Left lung (tissue), 10 donors: ENCODE results near the gene PLPP2. TPM values are rescaled to one million over a fixed set of nuclear protein-coding genes. Genes with fewer than 3 reads are reported as not detected.
"Not testable (repeated sequence)": the region's sequence is repeated elsewhere in the genome, so short reads cannot be mapped to it uniquely, and the experiment has no call there.

Experiments used
- ATAC-seq: fragments of 200-7000 bp; cut with Tn5 transposase; one replicate; pipeline ENCODE4 v1.9.1; 2020; ENCODE audit warnings: moderate library complexity
- DNase-seq, 4 donors: peaks; one replicate each; pipeline ENCODE4 v3.0.0-alpha.2; 2013 to 2020
- H3K27ac ChIP-seq, 2 donors: fragments of 200-600 bp; sonication (generic) in 1 of 2; one replicate each; pipeline versions ENCODE4 v1.5.0 to v1.8.0; 2020 to 2021
- H3K27me3 ChIP-seq, 2 donors: fragments of 200-600 bp; sonication (generic) in 1 of 2; one replicate each; pipeline versions ENCODE4 v1.5.0 to v1.8.0; 2020 to 2021
- H3K36me3 ChIP-seq, 2 donors: fragments of 200-600 bp; sonication (generic) in 1 of 2; one replicate each; pipeline versions ENCODE4 v1.5.0 to v1.8.0; 2020 to 2021
- H3K4me1 ChIP-seq, 2 donors: fragments of 200-600 bp; one replicate each; pipeline ENCODE4 v1.8.0; 2021
- H3K4me3 ChIP-seq, 2 donors: fragments of 200-600 bp; sonication (generic) in 1 of 2; one replicate each; pipeline versions ENCODE4 v1.5.0 to v1.8.0; 2020 to 2021; ENCODE audit warnings: mild to moderate bottlenecking in 1 of 2
- H3K9me3 ChIP-seq, 2 donors: fragments of 200-600 bp; sonication (generic) in 1 of 2; one replicate each; pipeline versions ENCODE4 v1.5.0 to v1.8.0; 2020 to 2021
- intact Hi-C, 2 donors: fragments of 100-400 bp; cut with DNase I; formaldehyde crosslinking; loops; one replicate each; pipeline versions ENCODE4 v1.11.2 to v1.14.2; 2022
- polyA plus RNA-seq, 6 donors: library from polyadenylated mRNA; unstranded; fragments of 120-200 nt; gene quantifications; one replicate each; pipeline ENCODE4 v1.2.1, GENCODE V29; 2013; ENCODE audit not compliant: insufficient read length in 6 of 6
- total RNA-seq, 2 donors: library from RNA; stranded (reverse); fragmentation: NEBNext Ultra II Directional; extraction: Animal tissue kit (Norgen Biotek cat#: 25700); gene quantifications; one replicate each; pipeline ENCODE4 v1.2.1, GENCODE V29; 2021
- TF ChIP-seq, protein P1 (sequence below), 2 donors: fragments of 200-600 bp; sonication (generic) in 1 of 2; IDR thresholded peaks; one replicate each; pipeline versions ENCODE4 v1.5.0 to v1.8.0; 2021; ENCODE audit warnings: antibody characterized with exemption in 2 of 2
- donor health status: DM: no; HTN: yes; CAD: no.
- donor health status: DM: no; HTN: no; CAD: no.

PLPP2 gene
- total and polyA plus RNA-seq, 8 donors = 3.2 to 13.8 (median 5.2) TPM

DNA sequence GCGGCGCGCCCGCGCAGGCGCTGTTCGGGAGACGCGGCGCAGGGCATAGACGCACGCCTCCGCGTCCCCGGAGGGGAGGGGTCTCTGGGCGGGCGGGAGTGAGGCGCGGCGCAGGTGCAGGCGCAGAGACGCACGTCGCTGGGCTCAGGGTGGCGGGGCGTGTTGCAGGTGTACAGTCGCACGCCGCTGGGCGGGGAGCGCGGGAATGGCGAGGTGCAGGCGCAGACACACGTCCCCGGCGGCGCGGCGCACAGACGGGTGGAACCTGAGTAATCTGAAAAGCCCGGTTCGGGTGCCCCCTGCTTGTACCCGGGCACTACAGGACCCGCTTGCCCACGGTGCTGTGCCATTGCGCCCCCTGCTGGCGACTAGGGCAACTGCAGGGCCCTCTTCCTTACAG, 44.7 kb downstream of the PLPP2 start:
- Histone ChIP-seq H3K27me3 (peaks cover 0 to 1% of the 10 kb centered on the region in 2 donors), H3K9me3 (peaks cover 0 to 2% of the 10 kb centered on the region in 2 donors), H3K4me1 (no peaks in the 10 kb centered on the region), H3K36me3 (no peaks in the 10 kb centered on the region), H3K4me3 (no peak overlapping the region), H3K27ac (no peak overlapping the region)
- TF ChIP-seq, protein P1, sequence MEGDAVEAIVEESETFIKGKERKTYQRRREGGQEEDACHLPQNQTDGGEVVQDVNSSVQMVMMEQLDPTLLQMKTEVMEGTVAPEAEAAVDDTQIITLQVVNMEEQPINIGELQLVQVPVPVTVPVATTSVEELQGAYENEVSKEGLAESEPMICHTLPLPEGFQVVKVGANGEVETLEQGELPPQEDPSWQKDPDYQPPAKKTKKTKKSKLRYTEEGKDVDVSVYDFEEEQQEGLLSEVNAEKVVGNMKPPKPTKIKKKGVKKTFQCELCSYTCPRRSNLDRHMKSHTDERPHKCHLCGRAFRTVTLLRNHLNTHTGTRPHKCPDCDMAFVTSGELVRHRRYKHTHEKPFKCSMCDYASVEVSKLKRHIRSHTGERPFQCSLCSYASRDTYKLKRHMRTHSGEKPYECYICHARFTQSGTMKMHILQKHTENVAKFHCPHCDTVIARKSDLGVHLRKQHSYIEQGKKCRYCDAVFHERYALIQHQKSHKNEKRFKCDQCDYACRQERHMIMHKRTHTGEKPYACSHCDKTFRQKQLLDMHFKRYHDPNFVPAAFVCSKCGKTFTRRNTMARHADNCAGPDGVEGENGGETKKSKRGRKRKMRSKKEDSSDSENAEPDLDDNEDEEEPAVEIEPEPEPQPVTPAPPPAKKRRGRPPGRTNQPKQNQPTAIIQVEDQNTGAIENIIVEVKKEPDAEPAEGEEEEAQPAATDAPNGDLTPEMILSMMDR (IDR thresholded peaks at IDR 0.05) = no peak
- intact Hi-C loops = no loop called here
- ATAC-seq = no peak
- DNase-seq = peak in 1 of 4 donors; percentile 71

DNA sequence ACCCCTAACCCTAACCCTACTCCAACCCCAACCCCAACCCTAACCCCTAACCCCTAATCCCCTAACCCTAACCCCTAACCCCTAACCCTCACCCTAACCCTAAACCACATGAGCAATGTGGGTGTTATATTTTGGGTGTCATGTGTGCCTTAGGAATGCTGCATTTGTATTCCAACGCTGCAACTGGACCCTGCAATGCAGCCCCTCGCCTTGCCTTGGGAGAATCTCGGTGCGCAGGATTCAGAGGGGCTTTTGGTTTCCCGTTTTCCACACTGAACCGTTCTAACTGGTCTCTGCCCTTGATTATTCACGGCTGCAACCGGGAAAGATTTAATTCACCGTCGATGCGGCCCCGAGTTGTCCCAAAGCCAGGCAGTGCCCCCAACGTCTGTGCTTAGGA, 45.3 kb downstream of the PLPP2 start:
- intact Hi-C loops, ATAC-seq, H3K27me3 ChIP-seq, H3K4me3 ChIP-seq, DNase-seq, H3K36me3 ChIP-seq, H3K27ac ChIP-seq, H3K4me1 ChIP-seq, H3K9me3 ChIP-seq: not testable (repeated sequence)

DNA sequence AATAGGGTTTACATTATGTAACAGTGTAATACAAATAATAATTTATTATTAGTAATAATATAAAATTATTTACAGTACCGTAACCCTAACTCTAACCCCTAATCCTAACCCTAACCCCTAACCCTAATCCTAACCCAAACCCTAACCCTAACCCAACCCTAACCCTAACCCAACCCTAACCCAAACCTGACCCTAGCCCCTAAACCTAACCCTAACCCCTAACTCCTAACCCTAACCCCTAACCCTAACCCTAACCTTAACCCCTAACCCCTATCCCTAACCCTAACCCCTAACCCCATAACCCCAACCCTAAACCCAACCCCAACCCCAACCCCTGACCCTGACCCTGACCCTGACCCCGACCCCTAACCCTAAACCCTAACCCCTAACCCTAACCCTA, 45.7 kb downstream of the PLPP2 start:
- TF ChIP-seq, protein P1 (IDR thresholded peaks at IDR 0.05) = no peak
- peaks cover 0 to 2% of the 10 kb centered on the region in 2 donors for H3K9me3 ChIP-seq
- H3K27ac ChIP-seq = no peak overlapping the region
- H3K27me3 ChIP-seq = no peaks in the 10 kb centered on the region
- ATAC-seq = no peak
- no peak for DNase-seq
- no peak overlapping the region for H3K4me3 ChIP-seq
- no peaks in the 10 kb centered on the region for H3K36me3 ChIP-seq
- H3K4me1 ChIP-seq = no peaks in the 10 kb centered on the region
- intact Hi-C loops = no loop called here

Other genes with a start within 250 kb of the PLPP2 start
- not detected for gene OR4F17, start 184.3 kb downstream of the PLPP2 start, total RNA-seq
- not detected for gene OR4F17, start 184.3 kb downstream of the PLPP2 start, polyA plus RNA-seq
- 10 to 100 TPM; 24.8 to 41.6 TPM for gene MIER2, start 53.4 kb upstream of the PLPP2 start, total RNA-seq
- gene MIER2, start 53.4 kb upstream of the PLPP2 start, polyA plus RNA-seq = 10 to 100 TPM; 20.3 to 32.6 (median 26.8) TPM
- gene C2CD4C, start 117.7 kb upstream of the PLPP2 start, total RNA-seq = 1 to 10 TPM; 1.1 to 2.4 TPM
- 1 to 10 TPM in 2 of 6 donors, under 1 TPM in 4; 0.27 to 1.1 (median 0.65) TPM for gene C2CD4C, start 117.7 kb upstream of the PLPP2 start, polyA plus RNA-seq
- 10 to 100 TPM; 16.8 to 34.5 TPM for gene SHC2, start 169.6 kb upstream of the PLPP2 start, total RNA-seq
- gene SHC2, start 169.6 kb upstream of the PLPP2 start, polyA plus RNA-seq = 10 to 100 TPM; 16.0 to 28.1 (median 20.2) TPM
- gene MADCAM1, start 205.1 kb upstream of the PLPP2 start, total RNA-seq = under 1 TPM in 1 of 2 donors, not detected in 1; 0.52 TPM
- 10 to 100 TPM in 3 of 6 donors, 1 to 10 TPM in 3; 4.9 to 11.7 (median 8.9) TPM for gene MADCAM1, start 205.1 kb upstream of the PLPP2 start, polyA plus RNA-seq
- 10 to 100 TPM; 18.0 to 18.2 TPM for gene TPGS1, start 216.1 kb upstream of the PLPP2 start, total RNA-seq
- gene TPGS1, start 216.1 kb upstream of the PLPP2 start, polyA plus RNA-seq = 10 to 100 TPM in 1 of 6 donors, 1 to 10 TPM in 5; 3.5 to 10.2 (median 6.7) TPM
- 10 to 100 TPM; 50.9 to 55.5 TPM for gene CDC34, start 240.4 kb upstream of the PLPP2 start, total RNA-seq
- 10 to 100 TPM; 42.7 to 62.3 (median 55.0) TPM for gene CDC34, start 240.4 kb upstream of the PLPP2 start, polyA plus RNA-seq